LNCaP clone FGC (cell line): ENCODE measurements around the gene UROC1.

Source experiments
- DNase-seq: peaks from one replicate; pipeline ENCODE4 v3.0.0-alpha.2; 2011; ENCODE audit warnings: low read depth
- H3K4me3 ChIP-seq: 2 replicates; pipeline ENCODE4 v1.5.1; 2011; ENCODE audit warnings: mild to moderate bottlenecking, low read depth, low read length, control low read depth
- CTCF ChIP-seq: IDR thresholded peaks from 2 replicates; pipeline ENCODE4 v1.5.1; 2012; ENCODE audit warnings: mild to moderate bottlenecking; ENCODE audit not compliant: control insufficient read depth, insufficient read depth; ENCODE audit errors: extremely low read depth

The UROC1 gene

DNA sequence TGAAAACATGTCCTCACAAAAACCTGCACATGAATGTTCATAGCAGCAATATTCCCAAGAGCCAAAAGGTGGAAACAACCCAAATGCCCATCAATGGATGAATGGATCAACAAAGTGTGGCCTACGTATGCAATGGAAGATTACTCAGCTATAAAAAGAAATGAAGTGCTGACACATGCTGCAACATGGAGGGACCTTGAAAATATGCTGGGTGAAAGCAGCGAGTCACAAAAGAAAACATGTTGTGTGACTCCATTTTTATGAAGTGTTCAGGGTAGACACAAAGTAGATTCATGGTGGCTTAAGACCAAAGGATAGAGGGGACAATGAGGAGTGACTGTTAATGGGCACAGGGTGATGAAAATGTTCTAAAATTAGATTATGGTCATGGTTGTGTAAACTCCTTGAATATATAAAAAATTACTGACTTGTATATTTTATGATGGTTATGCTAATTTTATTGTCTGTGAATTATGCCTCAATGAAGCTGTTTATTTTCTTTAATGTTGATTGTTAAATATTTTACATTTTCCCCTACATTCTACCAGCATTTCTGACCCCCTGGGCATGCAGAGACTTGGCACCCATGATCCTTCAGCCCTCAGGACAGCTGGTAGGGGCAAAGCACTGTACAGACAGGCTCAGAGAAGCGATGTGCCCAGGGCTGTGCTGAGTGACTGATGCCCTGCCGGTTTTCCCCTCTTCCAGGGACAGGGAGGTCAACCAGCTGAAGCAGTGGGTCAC is 85.0 kb downstream of the UROC1 start:
- TF ChIP-seq CTCF: no peak
- no peak overlapping the region for H3K4me3 ChIP-seq
- DNase-seq: no peak
